Lower leg skin (tissue), 4 donors: Measurements from ENCODE around the gene CNDP2. TPM values are rescaled to one million over a fixed set of nuclear protein-coding genes. Genes with fewer than 3 reads are reported as not detected.

ENCODE experiments used
- DNase-seq, 2 donors: peaks; one replicate each; pipeline ENCODE4 v3.0.0-alpha.2; 2019; ENCODE audit warnings: low spot score in 2 of 2
- H3K4me3 ChIP-seq: fragments of 200-600 bp; sonication (generic); 2 replicates; pipeline ENCODE4 v1.5.1; 2017; ENCODE audit warnings: mild to moderate bottlenecking, low read depth; ENCODE audit not compliant: poor library complexity, severe bottlenecking
- POLR2A ChIP-seq, 2 donors: fragments of 450-650 bp; IDR thresholded peaks; one replicate each; pipeline ENCODE4 v1.6.1; 2016 to 2017; ENCODE audit warnings: antibody characterized with exemption in 2 of 2, mild to moderate bottlenecking in 1 of 2, moderate library complexity in 1 of 2
- WGBS, 2 donors: methylation state at CpG; one replicate each; pipeline ENCODE4 v1.1.5; 2018; 5-methylcytosine and 5-hydroxymethylcytosine counted together
- intact Hi-C: fragments of 100-400 bp; cut with DNase I; formaldehyde crosslinking; loops from one replicate; pipeline ENCODE4 v1.15.0; 2023; ENCODE audit warnings: low total_unique reads
- total RNA-seq, 4 donors: library from RNA; depleted of rRNA; stranded (reverse); fragments of >200 nt; gene quantifications; one replicate each; pipeline ENCODE4 v1.1.0, GENCODE V29; 2016
- TF ChIP-seq, protein P1 (sequence below), 3 donors: fragments of 450-650 bp; IDR thresholded peaks; one replicate each; pipeline ENCODE4 v1.5.1; 2016; ENCODE audit warnings: antibody characterized with exemption in 3 of 3, mild to moderate bottlenecking in 3 of 3, moderate library complexity in 2 of 3

CNDP2 gene
- total RNA-seq, 4 donors from 2014 or later: 56.0 to 78.2 (median 73.0) TPM

- no peak overlapping the region for H3K4me3 ChIP-seq
- TF ChIP-seq, protein P1, sequence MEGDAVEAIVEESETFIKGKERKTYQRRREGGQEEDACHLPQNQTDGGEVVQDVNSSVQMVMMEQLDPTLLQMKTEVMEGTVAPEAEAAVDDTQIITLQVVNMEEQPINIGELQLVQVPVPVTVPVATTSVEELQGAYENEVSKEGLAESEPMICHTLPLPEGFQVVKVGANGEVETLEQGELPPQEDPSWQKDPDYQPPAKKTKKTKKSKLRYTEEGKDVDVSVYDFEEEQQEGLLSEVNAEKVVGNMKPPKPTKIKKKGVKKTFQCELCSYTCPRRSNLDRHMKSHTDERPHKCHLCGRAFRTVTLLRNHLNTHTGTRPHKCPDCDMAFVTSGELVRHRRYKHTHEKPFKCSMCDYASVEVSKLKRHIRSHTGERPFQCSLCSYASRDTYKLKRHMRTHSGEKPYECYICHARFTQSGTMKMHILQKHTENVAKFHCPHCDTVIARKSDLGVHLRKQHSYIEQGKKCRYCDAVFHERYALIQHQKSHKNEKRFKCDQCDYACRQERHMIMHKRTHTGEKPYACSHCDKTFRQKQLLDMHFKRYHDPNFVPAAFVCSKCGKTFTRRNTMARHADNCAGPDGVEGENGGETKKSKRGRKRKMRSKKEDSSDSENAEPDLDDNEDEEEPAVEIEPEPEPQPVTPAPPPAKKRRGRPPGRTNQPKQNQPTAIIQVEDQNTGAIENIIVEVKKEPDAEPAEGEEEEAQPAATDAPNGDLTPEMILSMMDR (IDR thresholded peaks at IDR 0.05): no peak
- TF ChIP-seq POLR2A (IDR thresholded peaks at IDR 0.05): no peak
- intact Hi-C loops: no loop called here
- 68 to 69% methylated on average over 7 of the region's 7 CpGs for WGBS, 2 donors
- no peak for DNase-seq
Measured at GRCh38 chr18:74567822-74568221, 71.7 kb downstream of the CNDP2 start.

DNA sequence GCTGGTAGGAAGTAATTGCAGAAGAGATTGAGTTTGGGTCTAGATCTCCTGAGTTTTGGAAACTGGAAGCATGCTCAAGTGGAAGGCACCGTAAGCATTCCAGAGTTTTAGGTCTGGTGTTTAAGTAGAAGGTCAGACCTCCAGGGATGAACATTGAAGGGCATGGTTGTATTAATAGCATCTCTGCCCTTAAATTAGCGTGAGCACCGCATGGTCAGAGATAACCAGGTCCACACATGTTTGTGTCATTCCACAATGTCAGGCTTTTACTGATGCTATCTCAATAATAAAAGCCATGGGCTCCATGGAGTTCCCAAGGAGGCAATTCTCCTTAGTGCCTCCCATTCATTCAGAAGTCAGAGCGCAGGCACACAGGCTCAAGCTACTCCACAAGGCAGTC, 73.2 kb downstream of the CNDP2 start:
- intact Hi-C loops: no loop called here
- 86 to 96% methylated on average over 4 of the region's 4 CpGs for WGBS, 2 donors
- TF ChIP-seq, protein P1 (IDR thresholded peaks at IDR 0.05): no peak
- no peak for TF ChIP-seq POLR2A (IDR thresholded peaks at IDR 0.05)

DNA sequence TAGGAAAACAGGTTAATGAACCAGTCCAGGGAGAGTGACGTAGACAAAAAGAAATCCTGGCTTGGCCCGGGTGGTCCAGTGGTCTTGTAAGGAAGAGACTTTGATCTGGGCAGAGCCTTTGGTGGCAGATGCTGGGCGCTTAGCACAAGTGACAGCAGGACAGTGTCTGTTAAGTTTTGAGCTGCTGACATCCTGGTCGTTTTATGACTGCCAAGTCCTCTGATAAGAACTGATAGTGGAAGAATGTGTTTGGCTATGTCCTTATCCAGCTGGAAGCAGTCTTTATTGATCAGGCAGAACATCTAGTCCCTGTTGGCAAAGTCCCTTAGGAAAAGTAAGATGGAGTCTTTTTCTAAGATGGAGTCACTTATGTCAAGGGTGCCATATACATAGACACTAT, 74.1 kb downstream of the CNDP2 start:
- DNase-seq: no peak
- 76 to 77% methylated on average over 4 of the region's 4 CpGs for WGBS, 2 donors
- no peak overlapping the region for H3K4me3 ChIP-seq
- no peak for TF ChIP-seq POLR2A (IDR thresholded peaks at IDR 0.05)
- TF ChIP-seq, protein P1 (IDR thresholded peaks at IDR 0.05): no peak
- intact Hi-C loops: no loop called here

More for the DNA sequence above, 73.2 kb downstream of the CNDP2 start:
- no peak overlapping the region for H3K4me3 ChIP-seq
- no peak for DNase-seq

- WGBS, 2 donors: 87 to 92% methylated on average over 12 of the region's 12 CpGs
- no peak for DNase-seq
- no peak for TF ChIP-seq POLR2A (IDR thresholded peaks at IDR 0.05)
- TF ChIP-seq, protein P1 (IDR thresholded peaks at IDR 0.05): no peak
- no peak overlapping the region for H3K4me3 ChIP-seq
- intact Hi-C loops: no loop called here
Measured at GRCh38 chr18:74571895-74572680, 75.9 kb downstream of the CNDP2 start.

GRCh38 chr18:74573053-74573452, 76.9 kb downstream of the CNDP2 start:
- no peak for DNase-seq
- intact Hi-C loops: no loop called here
- H3K4me3 ChIP-seq: no peak overlapping the region
- TF ChIP-seq POLR2A (IDR thresholded peaks at IDR 0.05): no peak
- TF ChIP-seq, protein P1 (IDR thresholded peaks at IDR 0.05): no peak

Other genes with a start within 250 kb of the CNDP2 start
- 100 to 1,000 TPM; 106 to 290 (median 173) TPM for gene CYB5A, start 204.4 kb upstream of the CNDP2 start, total RNA-seq
- not detected for gene C18orf63, start 180.5 kb upstream of the CNDP2 start, total RNA-seq
- gene DIPK1C, start 39.1 kb upstream of the CNDP2 start, total RNA-seq: 1 to 10 TPM in 2 of 4 donors, under 1 TPM in 2; 0.25 to 5.4 (median 2.9) TPM
- gene CNDP1, start 38.1 kb downstream of the CNDP2 start, total RNA-seq: 1 to 10 TPM in 1 of 4 donors, under 1 TPM in 1, not detected in 2; 0.08 to 2.4 TPM
- gene ZNF407, start 101.5 kb downstream of the CNDP2 start, total RNA-seq: 10 to 100 TPM in 2 of 4 donors, 1 to 10 TPM in 2; 7.0 to 13.9 (median 10.9) TPM